SK-N-MC (cell line): ENCODE measurements around the gene BMPR1B.
"Not testable (repeated sequence)": the region's sequence is repeated elsewhere in the genome, so short reads cannot be mapped to it uniquely, and the experiment has no call there.

ENCODE experiments used
- EZH2 ChIP-seq: fragments of 200-600 bp; sonication (generic); IDR thresholded peaks from one replicate; pipeline ENCODE4 v1.6.1; 2017; ENCODE audit warnings: antibody characterized with exemption
- FOXP2 ChIP-seq: optimal IDR thresholded peaks from 2 replicates; pipeline ENCODE3; 2011; ENCODE audit warnings: mild to moderate bottlenecking, moderate library complexity; ENCODE audit not compliant: insufficient read depth; ENCODE audit errors: extremely low read length, control extremely low read depth
- POLR2AphosphoS5 ChIP-seq: IDR thresholded peaks from 2 replicates; pipeline ENCODE4 v1.6.1; 2012; ENCODE audit warnings: mild to moderate bottlenecking, low read depth, low read length, borderline replicate concordance

DNA sequence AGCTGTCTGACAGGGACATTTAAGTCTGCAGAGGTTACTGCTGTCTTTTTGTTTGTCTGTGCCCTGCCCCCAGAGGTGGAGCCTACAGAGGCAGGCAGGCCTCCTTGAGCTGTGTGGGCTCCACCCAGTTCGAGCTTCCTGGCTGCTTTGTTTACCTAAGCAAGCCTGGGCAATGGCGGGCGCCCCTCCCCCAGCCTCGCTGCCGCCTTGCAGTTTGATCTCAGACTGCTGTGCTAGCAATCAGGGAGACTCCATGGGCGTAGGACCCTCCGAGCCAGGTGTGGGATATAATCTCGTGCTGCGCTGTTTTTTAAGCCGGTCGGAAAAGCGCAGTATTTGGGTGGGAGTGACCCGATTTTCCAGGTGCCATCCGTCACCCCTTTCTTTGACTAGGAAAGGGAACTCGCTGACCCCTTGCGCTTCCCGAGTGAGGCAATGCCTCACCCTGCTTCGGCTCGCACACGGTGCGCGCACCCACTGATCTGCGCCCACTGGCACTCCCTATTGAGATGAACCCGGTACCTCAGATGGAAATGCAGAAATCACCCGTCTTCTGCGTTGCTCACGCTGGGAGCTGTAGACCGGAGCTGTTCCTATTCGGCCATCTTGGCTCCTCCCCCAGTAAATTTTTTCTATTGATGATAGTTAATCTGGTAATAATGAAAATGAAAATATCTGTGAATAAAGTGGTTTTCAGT is 83.6 kb downstream of the BMPR1B start:
- not testable (repeated sequence) for TF ChIP-seq FOXP2, POLR2AphosphoS5, EZH2
